GM21717 (cell line): ENCODE measurements around the gene CNN3.

Experiments
- ATAC-seq: cut with Tn5 transposase; IDR thresholded peaks from one replicate; pipeline ENCODE4 v1.9.1; 2021; ENCODE audit warnings: mild to moderate bottlenecking, moderate library complexity; ENCODE audit not compliant: unreplicated experiment

CNN3 gene

GRCh38 chr1:94859174-94859573 lies 67.7 kb downstream of the CNN3 start:
- no peak for ATAC-seq

- ATAC-seq = no peak
Measured at GRCh38 chr1:94858276-94858675, 68.6 kb downstream of the CNN3 start.

GRCh38 chr1:94856868-94857267 lies 70.0 kb downstream of the CNN3 start:
- no peak for ATAC-seq

- no peak for ATAC-seq
Measured at GRCh38 chr1:94856004-94856403, 70.9 kb downstream of the CNN3 start.

- no peak for ATAC-seq
Measured at GRCh38 chr1:94855307-94855700, 71.6 kb downstream of the CNN3 start.

- peak; percentile 97 for ATAC-seq
Measured at GRCh38 chr1:94854458-94855306, 72.2 kb downstream of the CNN3 start.

- ATAC-seq = no peak
Measured at GRCh38 chr1:94852788-94853187, 74.1 kb downstream of the CNN3 start.

- ATAC-seq = no peak
Measured at GRCh38 chr1:94851571-94851970, 75.3 kb downstream of the CNN3 start.
